ENCODE data around the gene ZNF488. TPM values are rescaled to one million over a fixed set of nuclear protein-coding genes. Genes with fewer than 3 reads are reported as not detected.

The ZNF488 gene
- total and polyA plus RNA-seq, 2 donors (not counting 1 experiment from before 2014, with no cell fraction given): not detected

DNA sequence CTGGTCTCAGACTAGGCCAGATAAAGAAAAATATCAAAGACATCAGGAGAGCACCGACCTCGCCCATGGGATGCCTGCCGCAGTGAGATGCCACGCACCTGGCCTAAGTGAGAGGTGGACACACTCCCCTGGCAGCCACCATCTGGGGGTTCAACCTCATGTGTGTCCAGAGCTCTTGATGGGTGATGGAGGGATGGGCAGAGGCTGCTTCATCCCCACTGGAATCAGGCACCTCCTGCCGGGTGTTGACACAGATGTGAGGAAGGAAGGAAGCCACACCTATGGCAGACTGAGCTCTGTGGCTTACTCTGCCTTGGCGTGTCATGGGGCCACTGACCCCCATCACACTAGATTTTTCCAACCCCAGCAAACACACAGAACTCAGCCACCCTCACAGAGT is 11.4 kb downstream of the ZNF488 start:
- Histone ChIP-seq H3K27me3 (replicated peaks in 1 of 4; ENCODE audit: control extremely low read depth in 1 of 4, control insufficient read depth in 3 of 4, insufficient read depth in 4 of 4, low read length in 3 of 4) (peaks cover 0 to 10% (median 1%) of the 10 kb centered on the region in 4 experiments), H3K9me3 (ENCODE audit: control extremely low read depth in 1 of 3, control insufficient read depth in 2 of 3, insufficient read depth in 1 of 3, low read length in 2 of 3) (no peaks in the 10 kb centered on the region), H3K79me2 (ENCODE audit: control insufficient read depth, insufficient read depth, low read length) (no peaks in the 10 kb centered on the region), H3K27ac (ENCODE audit: low read length in 2 of 2) (no peak overlapping the region), H4K20me1 (ENCODE audit: control insufficient read depth, insufficient read depth, low read length, poor library complexity, severe bottlenecking) (no peaks in the 10 kb centered on the region), H3K9ac (ENCODE audit: low read length) (no peak overlapping the region), H3K4me3 (ENCODE audit: control extremely low read depth in 1 of 5, extremely low read depth in 1 of 5, insufficient read depth in 1 of 5, low read depth in 2 of 5, low read length in 4 of 5) (no peak overlapping the region), H3K4me2 (replicated peaks; ENCODE audit: low read depth, low read length, poor library complexity, severe bottlenecking) (no peak overlapping the region), H2AFZ (ENCODE audit: insufficient read depth, low read depth, low read length, poor library complexity, severe bottlenecking) (no peak overlapping the region), H3K36me3 (replicated peaks in 1 of 2; ENCODE audit: control extremely low read depth in 1 of 2, control insufficient read depth in 1 of 2, extremely low read depth in 1 of 2, insufficient read depth in 2 of 2, low read length in 1 of 2) (no peaks in the 10 kb centered on the region), H3K4me1 (ENCODE audit: control insufficient read depth in 2 of 2, insufficient read depth in 2 of 2, low read length in 2 of 2) (no peaks in the 10 kb centered on the region)
- no peak overlapping the region for H3K4me3 Mint-ChIP-seq
- ChIA-PET POLR2A (no interaction called here), CTCF (no interaction called here)
- DNase-seq (no peak), ATAC-seq (ENCODE audit: low read depth) (no peak)
- no peak overlapping the region for H3K27ac Mint-ChIP-seq
- TF ChIP-seq EZH2 (IDR thresholded peaks at IDR 0.05; ENCODE audit: borderline replicate concordance, insufficient read depth, low read depth, low read length, poor library complexity, severe bottlenecking): no peak
- no peak for TF ChIP-seq CTCF (IDR thresholded peaks at IDR 0.05)
- no peaks in the 10 kb centered on the region for H3K4me1 Mint-ChIP-seq
- 98% methylated on average over 4 of the region's 6 CpGs for WGBS (ENCODE audit: insufficient coverage)
- H3K9me3 Mint-ChIP-seq (ENCODE audit: insufficient read depth): no peaks in the 10 kb centered on the region
- intact Hi-C loops (cut with micrococcal nuclease): no loop called here
- H3K27me3 Mint-ChIP-seq: peaks cover 24% of the 10 kb centered on the region

DNA sequence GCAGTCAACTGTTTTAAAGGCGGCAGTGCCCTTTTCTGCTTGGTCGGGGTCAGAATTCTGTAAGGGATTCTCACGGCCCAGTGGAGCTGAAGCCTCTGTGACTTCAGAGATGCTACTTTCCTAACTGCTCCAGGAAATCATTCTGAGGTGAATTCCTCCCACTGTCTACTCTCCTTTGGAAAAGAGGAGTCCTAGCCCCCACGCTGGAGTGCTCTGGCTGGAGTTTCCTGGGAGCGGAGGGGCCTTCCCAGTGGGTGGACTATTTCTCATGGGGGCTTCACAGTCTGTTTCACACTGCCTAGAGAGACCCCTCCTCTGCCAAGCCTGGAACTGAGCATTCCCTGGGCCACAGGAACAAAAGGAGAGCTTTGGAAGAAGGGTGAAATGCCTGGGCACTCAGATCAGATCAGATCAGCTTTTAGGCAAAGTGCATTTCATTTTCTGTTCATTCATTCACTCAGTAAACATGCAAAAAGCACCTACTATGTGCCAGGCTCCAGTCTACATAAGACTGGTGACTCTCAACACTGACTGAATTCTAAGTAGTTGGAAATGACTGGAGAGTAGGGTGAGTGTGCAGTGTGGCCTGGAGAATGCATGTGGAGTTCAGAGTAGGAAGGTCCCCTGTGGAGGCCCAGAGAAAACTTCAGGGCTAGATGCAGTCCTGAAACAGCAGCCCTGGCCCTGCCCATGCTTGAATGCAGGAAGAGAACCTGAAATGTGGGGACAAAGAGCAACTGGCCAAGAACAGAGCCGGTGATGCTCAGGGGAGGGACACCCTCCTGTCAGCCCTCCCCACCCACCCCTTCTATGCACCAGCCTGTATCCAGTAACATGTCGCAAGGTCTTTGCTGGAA is 12.2 kb downstream of the ZNF488 start:
- Histone ChIP-seq H3K79me2 (ENCODE audit: control insufficient read depth, insufficient read depth, low read length) (no peaks in the 10 kb centered on the region), H3K4me1 (ENCODE audit: control insufficient read depth in 2 of 2, insufficient read depth in 2 of 2, low read length in 2 of 2) (no peaks in the 10 kb centered on the region), H3K9me3 (ENCODE audit: control extremely low read depth in 1 of 3, control insufficient read depth in 2 of 3, insufficient read depth in 1 of 3, low read length in 2 of 3) (no peaks in the 10 kb centered on the region), H3K4me3 (ENCODE audit: control extremely low read depth in 1 of 5, extremely low read depth in 1 of 5, insufficient read depth in 1 of 5, low read depth in 2 of 5, low read length in 4 of 5) (no peak overlapping the region), H3K27me3 (replicated peaks in 1 of 4; ENCODE audit: control extremely low read depth in 1 of 4, control insufficient read depth in 3 of 4, insufficient read depth in 4 of 4, low read length in 3 of 4) (peaks cover 0 to 10% (median 1%) of the 10 kb centered on the region in 4 experiments), H3K4me2 (replicated peaks; ENCODE audit: low read depth, low read length, poor library complexity, severe bottlenecking) (no peak overlapping the region), H3K9ac (ENCODE audit: low read length) (no peak overlapping the region), H3K36me3 (replicated peaks in 1 of 2; ENCODE audit: control extremely low read depth in 1 of 2, control insufficient read depth in 1 of 2, extremely low read depth in 1 of 2, insufficient read depth in 2 of 2, low read length in 1 of 2) (no peaks in the 10 kb centered on the region), H2AFZ (ENCODE audit: insufficient read depth, low read depth, low read length, poor library complexity, severe bottlenecking) (no peak overlapping the region), H3K27ac (ENCODE audit: low read length in 2 of 2) (no peak overlapping the region), H4K20me1 (ENCODE audit: control insufficient read depth, insufficient read depth, low read length, poor library complexity, severe bottlenecking) (no peaks in the 10 kb centered on the region)
- 86% methylated on average over 3 of the region's 7 CpGs for WGBS (ENCODE audit: insufficient coverage)
- no peaks in the 10 kb centered on the region for H3K4me1 Mint-ChIP-seq
- CTCF ChIA-PET: no interaction called here
- POLR2A ChIA-PET: no interaction called here
- DNase-seq (no peak), ATAC-seq (ENCODE audit: low read depth) (no peak)
- H3K27me3 Mint-ChIP-seq: peaks cover 15% of the 10 kb centered on the region
- intact Hi-C loops (cut with micrococcal nuclease): no loop called here
- no peaks in the 10 kb centered on the region for H3K9me3 Mint-ChIP-seq (ENCODE audit: insufficient read depth)
- H3K4me3 Mint-ChIP-seq: no peak overlapping the region
- TF ChIP-seq EZH2 (IDR thresholded peaks at IDR 0.05; ENCODE audit: borderline replicate concordance, insufficient read depth, low read depth, low read length, poor library complexity, severe bottlenecking) (no peak), CTCF (IDR thresholded peaks at IDR 0.05) (no peak)
- H3K27ac Mint-ChIP-seq: no peak overlapping the region

Data from B cell (primary cell).